Breast epithelium (tissue), 3 donors: ENCODE results near the gene VPS35L.

Source experiments
- POLR2A ChIP-seq: fragments of 450-650 bp; IDR thresholded peaks from one replicate; pipeline ENCODE4 v1.6.1; 2016; ENCODE audit warnings: antibody characterized with exemption, mild to moderate bottlenecking, moderate library complexity
- TF ChIP-seq, protein P1 (sequence below), 3 donors: fragments of 450-650 bp; IDR thresholded peaks; one replicate each; pipeline ENCODE4 v1.5.1; 2016 to 2017; ENCODE audit warnings: antibody characterized with exemption in 3 of 3, mild to moderate bottlenecking in 3 of 3, moderate library complexity in 3 of 3

DNA sequence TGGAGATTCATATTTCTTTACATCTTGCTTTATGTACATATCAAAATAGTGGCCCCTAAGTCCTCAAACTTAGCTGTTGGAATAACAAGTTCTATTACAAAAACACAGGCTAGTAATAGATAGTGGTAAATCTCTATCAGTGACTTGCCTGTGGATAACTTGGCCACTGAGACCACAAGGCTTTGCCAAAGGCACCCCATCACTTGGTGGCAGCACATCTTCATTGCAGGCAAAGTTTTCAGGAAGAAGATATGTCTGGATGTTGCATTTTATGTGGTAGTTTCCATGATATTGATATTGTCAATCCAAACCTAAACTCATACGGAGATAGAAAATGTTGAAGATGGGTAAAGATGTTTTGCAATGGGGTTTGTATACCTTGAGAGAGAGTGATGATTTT lies 104.1 kb downstream of the VPS35L start:
- TF ChIP-seq, protein P1, sequence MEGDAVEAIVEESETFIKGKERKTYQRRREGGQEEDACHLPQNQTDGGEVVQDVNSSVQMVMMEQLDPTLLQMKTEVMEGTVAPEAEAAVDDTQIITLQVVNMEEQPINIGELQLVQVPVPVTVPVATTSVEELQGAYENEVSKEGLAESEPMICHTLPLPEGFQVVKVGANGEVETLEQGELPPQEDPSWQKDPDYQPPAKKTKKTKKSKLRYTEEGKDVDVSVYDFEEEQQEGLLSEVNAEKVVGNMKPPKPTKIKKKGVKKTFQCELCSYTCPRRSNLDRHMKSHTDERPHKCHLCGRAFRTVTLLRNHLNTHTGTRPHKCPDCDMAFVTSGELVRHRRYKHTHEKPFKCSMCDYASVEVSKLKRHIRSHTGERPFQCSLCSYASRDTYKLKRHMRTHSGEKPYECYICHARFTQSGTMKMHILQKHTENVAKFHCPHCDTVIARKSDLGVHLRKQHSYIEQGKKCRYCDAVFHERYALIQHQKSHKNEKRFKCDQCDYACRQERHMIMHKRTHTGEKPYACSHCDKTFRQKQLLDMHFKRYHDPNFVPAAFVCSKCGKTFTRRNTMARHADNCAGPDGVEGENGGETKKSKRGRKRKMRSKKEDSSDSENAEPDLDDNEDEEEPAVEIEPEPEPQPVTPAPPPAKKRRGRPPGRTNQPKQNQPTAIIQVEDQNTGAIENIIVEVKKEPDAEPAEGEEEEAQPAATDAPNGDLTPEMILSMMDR (IDR thresholded peaks at IDR 0.05): no peak
- no peak for TF ChIP-seq POLR2A
